Measurements from ENCODE around the gene KRT74.

KRT74 gene

GRCh38 chr12:52573743-52574142 lies at the start of gene KRT74:
Gene KRT74 (minus strand): TSS chr12:52573843. CDS start chr12:52573777, 66 bp downstream.
- no peak for DNase-seq (ENCODE audit: low read depth in 3 of 3)

- no peak for DNase-seq (ENCODE audit: low read depth in 3 of 3)
Observed at GRCh38 chr12:52622349-52622748, 48.7 kb upstream of the KRT74 start.

- no peak for DNase-seq (ENCODE audit: low read depth in 3 of 3)
Observed at GRCh38 chr12:52618866-52619265, 45.2 kb upstream of the KRT74 start.

DNA sequence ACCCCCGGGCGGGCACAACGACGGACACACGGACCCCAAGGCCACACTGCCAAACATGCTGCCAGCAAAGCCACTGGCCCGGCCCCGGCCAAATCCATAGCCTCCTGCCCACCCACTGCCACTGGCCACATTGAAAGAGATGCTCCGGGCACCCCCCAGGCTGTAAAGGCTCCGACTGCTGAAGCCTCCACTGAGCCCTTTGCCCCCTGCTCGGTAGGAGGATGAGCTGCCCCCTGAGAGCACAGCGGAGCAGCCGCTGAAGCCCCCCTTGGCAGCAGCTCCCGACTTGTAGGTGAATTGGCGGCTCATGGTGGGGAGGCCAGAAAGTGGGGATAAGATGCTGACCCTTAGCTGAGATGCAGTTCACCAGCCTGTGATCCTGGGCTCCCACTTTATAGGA lies 44.6 kb upstream of the KRT74 start, which contains the start of gene KRT73:
Gene KRT73, minus strand, starts transcription at position 344 of the 400 bp plus-strand sequence. Its CDS starts 35 bp downstream, at position 309.
- DNase-seq (ENCODE audit: low read depth in 3 of 3) = no peak

DNA sequence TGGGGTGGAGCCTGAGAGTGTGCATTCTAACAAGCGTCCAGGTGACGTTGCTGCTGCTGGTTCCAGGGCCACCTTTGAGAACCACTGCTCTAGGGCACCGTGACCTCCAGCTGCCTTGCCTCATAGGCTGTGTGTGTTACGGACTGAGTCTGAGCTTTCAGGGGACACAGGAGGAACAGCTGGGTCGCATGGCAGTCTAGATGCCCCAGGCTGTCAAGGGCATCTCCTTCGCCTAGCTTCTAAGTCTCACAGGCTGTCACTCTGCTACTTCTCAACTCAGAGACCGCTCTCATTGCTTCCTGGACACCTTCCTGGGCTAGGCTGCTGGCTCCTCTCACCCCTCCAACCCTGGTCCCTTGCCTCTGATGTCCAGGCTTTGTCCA lies 43.8 kb upstream of the KRT74 start:
- DNase-seq (ENCODE audit: low read depth in 3 of 3) = no peak

DNA sequence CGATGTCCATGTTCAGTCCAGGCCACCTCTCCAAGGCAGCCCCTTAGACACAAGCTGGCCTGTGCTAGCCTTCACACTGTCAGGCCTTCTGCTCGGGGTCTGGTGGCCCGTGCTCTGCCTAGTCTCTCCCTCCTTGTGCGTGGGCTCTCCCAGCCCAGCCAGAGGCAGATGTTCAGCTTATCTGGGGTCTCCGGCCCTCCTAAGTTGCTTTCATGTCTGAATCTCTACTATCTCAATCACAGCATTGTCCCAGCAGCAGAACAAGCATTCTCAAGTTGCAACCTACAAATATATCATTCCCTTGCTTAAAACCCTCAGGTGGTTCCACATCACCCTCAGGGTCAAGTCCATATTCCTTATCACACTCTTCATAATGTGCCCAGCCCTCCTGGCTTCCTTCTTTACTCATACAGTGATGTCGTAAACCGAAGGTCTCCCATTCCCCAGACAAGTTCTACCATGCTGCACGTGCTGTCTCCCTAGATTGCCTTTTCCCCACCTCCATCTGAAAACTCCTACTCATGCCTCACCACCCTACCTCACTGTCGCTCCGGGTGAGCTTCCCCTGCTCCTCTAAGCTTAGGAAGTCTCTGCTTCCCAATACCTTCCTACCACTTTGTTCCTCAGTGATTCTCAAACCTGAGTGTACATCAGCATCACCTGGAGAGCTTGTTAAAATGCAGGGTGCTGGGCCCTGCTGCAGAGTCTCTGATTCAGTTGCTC lies 43.2 kb upstream of the KRT74 start:
- DNase-seq (ENCODE audit: low read depth in 3 of 3) = no peak

DNA sequence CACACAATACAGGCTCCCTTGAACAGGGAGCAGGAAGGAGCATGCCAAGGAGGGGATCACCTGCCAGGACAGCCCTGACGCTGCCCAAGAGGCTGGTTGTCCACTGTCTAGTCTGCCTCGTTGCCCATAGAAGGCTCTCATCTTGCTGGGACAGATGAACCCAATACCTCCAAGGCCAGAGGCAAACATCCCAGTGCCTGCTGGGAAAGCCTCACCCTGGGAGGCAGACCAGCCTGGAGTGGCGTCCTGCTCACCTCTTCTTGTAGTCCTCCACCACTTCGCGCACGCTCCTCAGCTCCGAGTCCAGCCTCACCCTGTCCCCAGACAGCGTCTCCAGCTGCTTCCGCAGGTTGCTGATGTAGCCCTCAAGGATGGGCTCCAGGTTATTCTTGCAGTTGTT lies 42.3 kb upstream of the KRT74 start:
- DNase-seq (ENCODE audit: low read depth in 3 of 3) = no peak

DNA sequence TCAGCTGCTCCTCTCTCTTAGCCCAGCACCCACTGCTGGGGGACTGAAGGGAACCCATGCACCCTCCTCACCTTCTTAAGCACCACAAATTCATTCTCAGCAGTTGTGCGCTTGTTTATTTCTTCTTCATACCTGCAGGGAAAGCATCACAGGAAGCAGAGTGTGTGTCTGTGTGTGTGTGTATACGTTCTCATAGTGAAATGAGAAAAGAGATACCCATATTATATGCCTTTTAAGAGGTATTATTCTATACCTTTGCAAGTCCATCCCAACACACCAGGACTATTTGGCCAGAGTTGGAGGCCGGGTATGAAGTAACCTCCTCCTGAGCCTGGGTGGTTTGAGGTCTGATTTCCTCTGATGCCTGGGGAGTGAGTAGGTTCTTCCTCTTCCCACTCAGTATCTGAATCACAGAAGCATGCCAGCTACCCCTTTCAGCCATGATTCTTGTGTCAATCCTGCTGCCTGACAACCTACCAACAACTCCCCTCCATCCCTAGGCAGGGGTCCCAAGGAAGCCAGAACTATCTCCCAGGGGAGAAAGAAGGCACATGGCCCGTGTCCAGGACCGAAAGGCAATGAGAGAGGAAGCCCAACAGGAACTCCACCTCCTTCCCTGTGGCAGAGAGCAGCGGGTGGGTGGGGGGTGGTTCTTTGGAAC lies 41.7 kb upstream of the KRT74 start:
- DNase-seq (ENCODE audit: low read depth in 3 of 3) = no peak

DNA sequence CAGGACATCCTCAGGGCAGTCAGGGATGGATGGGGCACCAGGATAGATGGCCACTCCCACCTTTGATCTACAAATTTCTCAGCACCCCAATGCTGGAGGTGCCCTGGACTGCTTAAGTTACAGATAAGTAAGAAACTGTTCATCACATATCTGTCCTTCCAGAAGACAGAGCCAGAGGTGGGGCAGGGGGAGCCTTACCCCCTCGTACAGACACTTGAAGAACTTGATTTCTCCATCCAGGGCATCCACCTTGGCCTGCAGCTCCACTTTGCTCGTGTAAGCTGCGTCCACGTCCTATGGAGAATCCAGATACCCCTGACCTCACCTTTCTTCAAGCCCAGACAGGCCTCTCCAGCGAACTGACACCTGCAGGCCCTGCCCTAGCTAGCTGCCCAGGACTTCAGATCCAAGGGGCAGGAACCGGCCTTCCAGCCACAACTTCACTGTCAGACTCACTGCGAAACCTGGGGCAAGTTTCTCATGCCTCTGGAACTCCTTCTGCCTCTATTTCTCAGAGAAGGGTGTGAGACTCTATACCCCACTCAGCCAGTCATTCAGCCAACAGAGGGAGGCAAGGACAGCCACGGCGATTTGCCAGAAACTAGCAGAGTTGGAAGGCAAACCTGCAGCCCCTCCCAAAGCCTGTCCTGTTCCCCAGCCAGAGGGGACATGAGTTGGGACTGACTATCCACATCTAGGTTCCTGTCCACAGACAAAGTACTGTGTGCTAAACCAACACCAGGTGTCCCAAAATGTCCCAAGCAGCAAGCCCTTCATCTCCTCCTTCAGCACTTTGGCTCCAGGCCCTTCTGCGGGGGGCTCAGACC lies 41.0 kb upstream of the KRT74 start:
- DNase-seq (ENCODE audit: low read depth in 3 of 3) = no peak

- no peak for DNase-seq (ENCODE audit: low read depth in 3 of 3)
Observed at GRCh38 chr12:52613384-52614030, 39.9 kb upstream of the KRT74 start.

GRCh38 chr12:52612431-52613383 lies 39.1 kb upstream of the KRT74 start:
- no peak for DNase-seq (ENCODE audit: low read depth in 3 of 3)

DNA sequence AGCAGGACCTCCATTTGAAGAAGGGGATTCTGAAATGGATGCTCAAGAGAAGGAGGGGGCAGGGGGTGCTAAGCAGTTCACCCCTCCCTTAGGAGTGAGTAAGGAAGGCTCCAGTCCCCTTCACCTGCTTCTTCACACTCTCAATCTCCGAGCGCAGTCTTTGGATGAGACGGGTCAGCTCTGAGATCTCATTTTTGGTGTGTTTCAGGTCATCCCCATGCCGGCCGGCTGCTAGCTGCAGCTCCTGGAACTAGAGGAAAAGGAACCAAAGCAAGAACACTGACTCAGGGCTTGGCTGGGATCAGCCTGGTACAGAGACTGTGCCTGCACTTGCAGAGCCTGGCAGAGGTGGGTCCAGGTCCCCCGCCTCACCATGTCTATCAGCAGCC lies 37.4 kb upstream of the KRT74 start:
- no peak for DNase-seq (ENCODE audit: low read depth in 3 of 3)

GRCh38 chr12:52608826-52609630 lies 35.4 kb upstream of the KRT74 start:
- DNase-seq (ENCODE audit: low read depth in 3 of 3) = no peak

- no peak for DNase-seq (ENCODE audit: low read depth in 3 of 3)
Observed at GRCh38 chr12:52608161-52608560, 34.5 kb upstream of the KRT74 start.

GRCh38 chr12:52607314-52607713 lies 33.7 kb upstream of the KRT74 start:
- DNase-seq (ENCODE audit: low read depth in 3 of 3) = no peak

DNA sequence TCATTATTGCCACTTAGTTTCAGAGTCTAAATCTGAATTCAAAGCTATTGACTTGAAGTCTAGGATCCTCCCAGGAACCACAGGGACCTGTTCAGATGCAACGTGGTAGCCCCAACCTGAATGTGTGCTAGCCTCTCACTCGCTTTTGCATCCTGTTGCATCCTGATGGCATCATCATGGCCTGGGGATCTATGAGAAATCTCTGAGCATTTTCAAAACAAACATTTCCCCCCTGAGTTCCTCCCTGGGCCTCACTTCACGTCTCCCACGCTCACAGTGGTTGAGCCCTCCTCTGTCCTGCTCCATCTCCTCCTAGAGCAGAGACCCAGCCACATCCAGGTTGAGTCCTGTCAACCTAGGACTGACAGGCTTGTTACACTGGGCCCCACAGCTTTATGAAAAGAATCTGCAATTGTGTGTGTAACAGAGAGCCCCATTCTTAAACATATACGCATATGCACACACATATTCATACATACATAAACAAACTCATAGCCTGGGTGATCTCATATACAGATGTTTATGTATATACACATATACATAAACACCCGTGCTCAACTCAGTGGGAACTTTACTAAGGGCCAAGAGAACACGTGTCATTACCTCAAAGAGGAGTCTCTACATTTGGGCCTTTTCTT lies 33.1 kb upstream of the KRT74 start:
- DNase-seq (ENCODE audit: low read depth in 3 of 3) = no peak

GRCh38 chr12:52606096-52606495 lies 32.5 kb upstream of the KRT74 start:
- DNase-seq (ENCODE audit: low read depth in 3 of 3) = no peak

- DNase-seq (ENCODE audit: low read depth in 3 of 3) = no peak
Observed at GRCh38 chr12:52605542-52605941, 31.9 kb upstream of the KRT74 start.

DNA sequence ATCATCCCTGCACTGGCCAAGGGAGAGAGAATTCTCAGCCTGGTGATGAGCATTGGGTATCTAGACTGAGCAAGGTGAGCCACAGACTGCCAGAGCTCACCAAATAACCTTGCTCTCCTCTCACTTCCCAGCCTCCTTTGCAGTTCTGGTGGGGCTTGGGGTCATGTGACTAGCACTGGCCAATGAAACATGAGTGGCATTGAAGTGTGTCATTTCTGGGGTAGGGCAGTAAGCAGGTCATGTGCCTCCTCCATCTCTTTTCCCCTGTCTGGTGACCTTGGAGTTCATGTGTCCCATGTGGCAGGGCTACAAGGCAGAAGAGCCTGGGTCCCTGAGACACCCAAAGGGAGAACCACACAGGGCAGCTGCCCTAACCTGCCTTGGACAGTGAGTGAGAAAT lies 31.2 kb upstream of the KRT74 start:
- no peak for DNase-seq (ENCODE audit: low read depth in 3 of 3)

- DNase-seq (ENCODE audit: low read depth in 3 of 3) = no peak
Observed at GRCh38 chr12:52603314-52603713, 29.7 kb upstream of the KRT74 start.
